ENCODE measurements around the gene RAB14. TPM values are rescaled to one million over a fixed set of nuclear protein-coding genes. Genes with fewer than 3 reads are reported as not detected.
A peak's percentile ranks its signal among the peaks of the same experiment; 100 is the strongest.

The RAB14 gene
- total RNA-seq, 1 donor from 2014 or later = 61.4 TPM

DNA sequence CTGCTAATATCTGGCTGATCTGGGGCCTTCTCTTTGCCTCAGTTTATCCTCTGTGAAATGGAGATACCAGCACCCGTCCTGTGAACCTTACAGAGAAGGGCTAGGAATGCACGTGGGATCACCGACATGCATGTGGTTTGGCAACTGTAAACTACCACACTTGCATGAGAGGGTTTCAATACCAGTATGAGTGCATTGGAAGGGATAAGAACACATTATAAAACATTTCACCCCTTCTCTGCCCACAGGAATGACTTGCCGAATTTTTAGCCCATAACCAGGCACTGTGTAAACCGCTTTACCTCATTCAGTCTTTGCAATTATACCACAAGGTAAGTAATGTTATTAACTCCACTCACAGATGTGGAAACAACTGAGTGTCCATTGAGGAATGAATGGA lies 8.9 kb upstream of the RAB14 start:
- H3K36me3 Mint-ChIP-seq (ENCODE audit: low read depth) = no peaks in the 10 kb centered on the region
- peaks cover 4% of the 10 kb centered on the region for H3K9me3 Mint-ChIP-seq
- DNase-seq = no peak
- no peak overlapping the region for H3K4me3 Mint-ChIP-seq
- H3K4me1 Mint-ChIP-seq = peaks cover 22% of the 10 kb centered on the region
- H3K27ac Mint-ChIP-seq = no peak overlapping the region
- intact Hi-C loops (cut with micrococcal nuclease) = loop anchor here (5.0 kb wide), 1 partner anchor 67 kb away; no protein-coding TSS in a partner anchor
- no peaks in the 10 kb centered on the region for H3K27me3 Mint-ChIP-seq

GRCh38 chr9:121207371-121207940 lies 5.8 kb upstream of the RAB14 start:
- H3K27ac Mint-ChIP-seq = no peak overlapping the region
- DNase-seq = no peak

GRCh38 chr9:121206516-121207370 lies 5.1 kb upstream of the RAB14 start:
- peaks cover 2% of the 10 kb centered on the region for H3K27me3 Mint-ChIP-seq
- peaks cover 28% of the 10 kb centered on the region for H3K4me1 Mint-ChIP-seq
- peaks cover 3% of the 10 kb centered on the region for H3K36me3 Mint-ChIP-seq (ENCODE audit: low read depth)
- no peak overlapping the region for H3K4me3 Mint-ChIP-seq
- intact Hi-C loops (cut with micrococcal nuclease) = no loop called here
- no peak overlapping the region for H3K27ac Mint-ChIP-seq
- no peak for DNase-seq
- H3K9me3 Mint-ChIP-seq = peaks cover 4% of the 10 kb centered on the region

More at GRCh38 chr9:121207371-121207940, 5.8 kb upstream of the RAB14 start:
- peaks cover 21% of the 10 kb centered on the region for H3K4me1 Mint-ChIP-seq
- H3K27me3 Mint-ChIP-seq = no peaks in the 10 kb centered on the region
- intact Hi-C loops (cut with micrococcal nuclease) = no loop called here
- peaks cover 4% of the 10 kb centered on the region for H3K9me3 Mint-ChIP-seq
- no peaks in the 10 kb centered on the region for H3K36me3 Mint-ChIP-seq (ENCODE audit: low read depth)
- no peak overlapping the region for H3K4me3 Mint-ChIP-seq

DNA sequence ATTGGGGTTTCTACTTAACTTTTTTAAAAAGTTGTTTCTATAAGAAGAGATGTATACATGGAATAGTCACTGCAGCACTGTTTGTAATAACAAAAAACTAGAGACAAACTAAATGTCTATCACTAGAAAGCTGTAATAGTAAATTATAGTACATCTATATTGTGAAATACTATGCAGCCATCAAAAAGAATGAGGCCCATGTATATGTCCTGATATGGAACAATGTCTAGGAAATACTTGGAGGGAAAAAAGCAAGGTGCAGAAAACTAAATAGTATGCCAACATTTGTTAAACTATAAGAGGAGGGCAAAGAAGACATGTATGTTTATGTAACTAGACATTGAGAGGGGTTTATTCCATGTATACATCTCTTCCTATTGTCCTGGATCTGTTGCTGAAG lies 2.9 kb upstream of the RAB14 start:
- intact Hi-C loops (cut with micrococcal nuclease) = loop anchor here (5.0 kb wide), 1 partner anchor 492 kb away; the partner anchor contains the start of gene MEGF9
- Mint-ChIP-seq H3K27me3 (peaks cover 3% of the 10 kb centered on the region), H3K9me3 (peaks cover 4% of the 10 kb centered on the region), H3K4me3 (no peak overlapping the region), H3K36me3 (ENCODE audit: low read depth) (peaks cover 12% of the 10 kb centered on the region), H3K27ac (no peak overlapping the region), H3K4me1 (peaks cover 37% of the 10 kb centered on the region)
- no peak for DNase-seq

GRCh38 chr9:121204121-121204520 lies 2.5 kb upstream of the RAB14 start:
- H3K9me3 Mint-ChIP-seq = peaks cover 4% of the 10 kb centered on the region

DNA sequence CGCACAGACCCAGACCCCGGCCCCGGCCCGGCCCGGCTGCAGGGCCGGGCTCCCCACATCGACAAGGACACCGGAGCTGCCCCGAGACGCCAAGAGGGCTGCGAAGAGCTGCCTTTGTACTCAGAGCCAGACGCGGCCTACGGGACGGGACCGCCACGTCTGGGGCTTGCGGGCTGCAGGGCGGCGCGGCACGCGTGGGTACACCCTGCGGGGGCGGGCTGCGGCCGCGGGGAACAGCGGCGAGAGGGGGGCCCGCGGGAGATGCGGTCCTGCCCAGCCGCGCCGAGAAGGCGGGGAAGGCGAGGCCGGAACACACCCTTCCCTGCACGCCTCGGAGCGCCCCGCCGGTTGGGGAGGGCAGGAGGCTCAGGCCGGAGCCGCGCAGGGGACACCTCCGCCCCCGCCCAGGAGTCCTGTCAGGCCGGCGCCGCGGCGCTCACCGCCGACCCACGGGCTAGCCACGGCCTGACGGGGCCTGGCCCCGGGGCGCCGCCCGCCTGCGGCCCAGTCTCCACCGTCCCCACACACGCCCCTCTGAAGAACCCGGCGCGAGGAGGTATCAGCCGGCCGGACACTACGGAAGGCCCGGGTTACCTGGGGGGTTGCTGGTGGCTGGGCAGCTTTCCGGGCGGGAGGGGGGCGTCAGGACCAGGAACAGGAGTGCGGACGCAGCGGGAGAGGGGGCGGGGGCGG lies 478 bp downstream of the RAB14 start:
- Mint-ChIP-seq H3K27me3 (peaks cover 3% of the 10 kb centered on the region), H3K36me3 (ENCODE audit: low read depth) (peaks cover 15% of the 10 kb centered on the region), H3K4me3 (peak overlapping the region; percentile 94), H3K9me3 (no peaks in the 10 kb centered on the region), H3K27ac (peak overlapping the region; percentile 91), H3K4me1 (peaks cover 40% of the 10 kb centered on the region)
- DNase-seq = peak; percentile 86
- intact Hi-C loops (cut with micrococcal nuclease) = loop anchor here (1.0 to 5.0 kb wide), 6 partner anchors 44 to 489 kb away; partner anchors contain the start of genes CNTRL, MEGF9 and TRAF1

More at GRCh38 chr9:121204121-121204520, 2.5 kb upstream of the RAB14 start:
- H3K4me3 Mint-ChIP-seq = no peak overlapping the region
- peaks cover 3% of the 10 kb centered on the region for H3K27me3 Mint-ChIP-seq
- intact Hi-C loops (cut with micrococcal nuclease) = loop anchor here (5.0 kb wide), 1 partner anchor 492 kb away; the partner anchor contains the start of gene MEGF9
- no peak for DNase-seq
- peaks cover 39% of the 10 kb centered on the region for H3K4me1 Mint-ChIP-seq
- peaks cover 12% of the 10 kb centered on the region for H3K36me3 Mint-ChIP-seq (ENCODE audit: low read depth)
- H3K27ac Mint-ChIP-seq = no peak overlapping the region

DNA sequence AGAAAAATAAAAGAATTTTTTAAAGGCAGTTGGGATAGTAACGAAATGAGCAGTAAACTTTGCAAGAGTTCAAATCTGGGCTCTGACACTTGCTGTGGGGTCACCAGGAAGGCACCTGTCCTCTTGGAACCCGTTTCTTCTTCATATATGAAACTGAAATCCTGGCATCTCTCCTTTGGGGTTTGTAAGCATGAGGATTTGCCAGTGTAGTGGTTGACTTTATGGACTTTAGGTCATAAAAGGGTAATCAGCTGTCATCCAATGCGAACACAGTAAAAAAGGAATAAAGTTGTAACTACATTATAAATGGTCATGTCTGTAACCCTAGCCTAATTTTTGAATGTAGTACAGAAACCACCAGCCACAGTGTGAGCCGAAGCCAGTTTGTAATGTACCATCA lies 1.3 kb downstream of the RAB14 start:
- Mint-ChIP-seq H3K27me3 (peaks cover 3% of the 10 kb centered on the region), H3K4me3 (peak overlapping the region; percentile 94), H3K27ac (peak overlapping the region; percentile 88), H3K9me3 (no peaks in the 10 kb centered on the region), H3K4me1 (peaks cover 42% of the 10 kb centered on the region), H3K36me3 (ENCODE audit: low read depth) (peaks cover 15% of the 10 kb centered on the region)
- no peak for DNase-seq
- intact Hi-C loops (cut with micrococcal nuclease) = loop anchor here (2.0 to 5.0 kb wide), 3 partner anchors 44 to 488 kb away; partner anchors contain the start of genes MEGF9 and TRAF1

GRCh38 chr9:121199921-121200320 lies 1.7 kb downstream of the RAB14 start:
- peaks cover 46% of the 10 kb centered on the region for H3K4me1 Mint-ChIP-seq
- H3K27ac Mint-ChIP-seq = peak overlapping the region; percentile 31
- no peaks in the 10 kb centered on the region for H3K9me3 Mint-ChIP-seq
- H3K27me3 Mint-ChIP-seq = peaks cover 3% of the 10 kb centered on the region
- peaks cover 15% of the 10 kb centered on the region for H3K36me3 Mint-ChIP-seq (ENCODE audit: low read depth)
- DNase-seq = no peak
- peak overlapping the region; percentile 94 for H3K4me3 Mint-ChIP-seq
- intact Hi-C loops (cut with micrococcal nuclease) = loop anchor here (2.0 to 5.0 kb wide), 3 partner anchors 43 to 488 kb away; partner anchors contain the start of genes MEGF9 and TRAF1

DNA sequence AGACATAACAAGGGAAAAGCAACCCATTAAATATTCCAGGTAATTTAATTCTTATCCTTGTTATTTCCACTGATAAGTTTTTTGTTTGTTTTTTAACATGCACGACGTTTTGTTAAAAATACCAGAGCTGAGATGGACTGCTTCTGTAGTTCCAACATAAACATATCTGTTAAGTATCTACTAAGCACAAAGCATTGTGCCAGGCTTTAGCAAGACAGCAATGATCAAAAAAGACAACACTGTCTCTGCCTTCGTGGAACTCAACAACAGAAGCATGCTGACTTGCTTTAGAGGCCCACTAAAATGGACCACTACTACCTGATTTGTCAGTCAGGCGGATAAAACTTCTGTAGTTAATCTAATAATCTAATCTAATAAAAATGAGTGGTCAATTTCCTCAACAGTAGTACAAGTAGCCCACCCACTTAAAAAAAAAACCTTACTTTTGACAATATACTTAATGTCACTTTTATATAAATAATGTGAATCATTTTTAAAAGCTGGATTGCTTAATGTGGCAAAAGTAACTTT lies 3.1 kb downstream of the RAB14 start:
- intact Hi-C loops (cut with micrococcal nuclease) = no loop called here
- peaks cover 55% of the 10 kb centered on the region for H3K4me1 Mint-ChIP-seq
- no peak overlapping the region for H3K27ac Mint-ChIP-seq
- H3K4me3 Mint-ChIP-seq = peak overlapping the region; percentile 36
- H3K27me3 Mint-ChIP-seq = peaks cover 3% of the 10 kb centered on the region
- no peaks in the 10 kb centered on the region for H3K9me3 Mint-ChIP-seq
- H3K36me3 Mint-ChIP-seq (ENCODE audit: low read depth) = peaks cover 18% of the 10 kb centered on the region
- no peak for DNase-seq

DNA sequence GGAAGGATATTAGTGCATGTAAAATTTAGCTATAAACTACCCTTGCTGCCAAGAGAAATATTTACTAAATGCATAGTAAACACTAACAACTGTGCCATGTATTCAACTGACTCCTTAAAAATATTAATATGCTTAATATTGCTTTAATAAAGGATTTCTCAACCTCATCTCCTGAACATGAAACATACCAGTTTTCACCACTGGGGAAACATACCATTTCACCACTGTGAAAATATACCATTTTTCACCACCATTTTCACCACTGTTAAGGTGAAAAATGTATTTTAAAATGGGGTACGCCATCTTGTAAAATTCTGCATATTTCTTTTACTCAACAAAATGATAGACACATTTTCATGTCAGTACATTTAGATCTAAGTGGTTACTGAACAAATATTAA lies 4.5 kb downstream of the RAB14 start:
- Mint-ChIP-seq H3K4me1 (peaks cover 51% of the 10 kb centered on the region), H3K27me3 (peaks cover 3% of the 10 kb centered on the region), H3K36me3 (ENCODE audit: low read depth) (peaks cover 17% of the 10 kb centered on the region), H3K9me3 (no peaks in the 10 kb centered on the region), H3K27ac (no peak overlapping the region), H3K4me3 (no peak overlapping the region)
- intact Hi-C loops (cut with micrococcal nuclease) = no loop called here
- no peak for DNase-seq

- intact Hi-C loops (cut with micrococcal nuclease) = no loop called here
- Mint-ChIP-seq H3K27ac (no peak overlapping the region), H3K27me3 (no peaks in the 10 kb centered on the region), H3K9me3 (no peaks in the 10 kb centered on the region), H3K4me3 (no peak overlapping the region), H3K4me1 (peaks cover 48% of the 10 kb centered on the region), H3K36me3 (ENCODE audit: low read depth) (peaks cover 17% of the 10 kb centered on the region)
- DNase-seq = no peak
These were observed 5.3 kb downstream of the RAB14 start for GRCh38 chr9:121196389-121196788.

DNA sequence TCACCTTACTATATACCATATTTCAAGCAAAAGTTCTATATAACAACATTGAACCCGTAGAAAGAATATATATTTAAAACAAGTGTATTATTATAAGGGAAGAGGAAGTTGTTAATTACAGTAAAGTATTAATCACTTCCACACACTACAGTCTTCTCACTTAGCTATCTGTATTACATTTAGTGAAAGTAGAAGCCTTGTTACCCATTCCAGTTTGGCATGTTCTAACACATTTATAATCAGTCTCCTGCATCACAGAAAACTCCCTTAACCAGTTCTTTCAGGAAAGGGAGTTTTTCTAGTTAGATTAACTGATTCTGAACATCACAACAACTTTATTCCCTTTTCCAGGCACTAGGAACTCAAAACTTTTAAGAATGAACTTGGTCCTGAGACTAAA lies 6.9 kb downstream of the RAB14 start:
- intact Hi-C loops (cut with micrococcal nuclease) = no loop called here
- Mint-ChIP-seq H3K4me3 (no peak overlapping the region), H3K27me3 (no peaks in the 10 kb centered on the region), H3K4me1 (peaks cover 46% of the 10 kb centered on the region), H3K27ac (no peak overlapping the region), H3K36me3 (ENCODE audit: low read depth) (peaks cover 12% of the 10 kb centered on the region), H3K9me3 (no peaks in the 10 kb centered on the region)
- no peak for DNase-seq

- H3K27me3 Mint-ChIP-seq = no peaks in the 10 kb centered on the region
- H3K27ac Mint-ChIP-seq = no peak overlapping the region
- H3K4me1 Mint-ChIP-seq = peaks cover 40% of the 10 kb centered on the region
- H3K9me3 Mint-ChIP-seq = no peaks in the 10 kb centered on the region
- no peak overlapping the region for H3K4me3 Mint-ChIP-seq
- DNase-seq = no peak
- peaks cover 12% of the 10 kb centered on the region for H3K36me3 Mint-ChIP-seq (ENCODE audit: low read depth)
- intact Hi-C loops (cut with micrococcal nuclease) = loop anchor here (1.0 kb wide), 1 partner anchor 8 kb away; no protein-coding TSS in a partner anchor
These were observed 8.6 kb downstream of the RAB14 start for GRCh38 chr9:121192959-121193640.

Measured in activated CD4-positive, alpha-beta T cell treated with anti-CD3 and anti-CD28 coated beads, Interleukin-2, amount 10 ng/mL, durations not matched to agents 24 days and 14 days (primary cell).